Fibroblast of lung (primary cell): ENCODE results near the gene HRG. TPM values are rescaled to one million over a fixed set of nuclear protein-coding genes. Genes with fewer than 3 reads are reported as not detected.

Experiments used
- DNase-seq, 2 donors: peaks; one replicate each; pipeline versions ENCODE4 v3.0.0 to v3.0.0-alpha.2; 2010; ENCODE audit warnings: low read depth in 2 of 2
- H2AFZ ChIP-seq: 2 replicates; pipeline ENCODE4 v1.5.1; 2012; ENCODE audit warnings: low read length, control low read depth, inconsistent platforms
- H3K27ac ChIP-seq: 2 replicates; pipeline ENCODE4 v1.5.1; 2011; ENCODE audit warnings: low read length, control low read depth; ENCODE audit not compliant: insufficient read depth
- H3K27me3 ChIP-seq: 2 replicates; pipeline ENCODE4 v1.5.1; 2011; ENCODE audit warnings: mild to moderate bottlenecking, low read length; ENCODE audit not compliant: control insufficient read depth, insufficient read depth
- H3K36me3 ChIP-seq: 2 replicates; pipeline ENCODE4 v1.5.1; 2011; ENCODE audit warnings: low read length; ENCODE audit not compliant: control insufficient read depth, insufficient read depth
- H3K4me1 ChIP-seq: 2 replicates; pipeline ENCODE4 v1.5.1; 2011; ENCODE audit warnings: low read length; ENCODE audit not compliant: control insufficient read depth, insufficient read depth; ENCODE audit errors: extremely low read depth
- H3K4me2 ChIP-seq: 2 replicates; pipeline ENCODE4 v1.5.1; 2011; ENCODE audit warnings: low read length, control low read depth; ENCODE audit not compliant: insufficient read depth; ENCODE audit errors: extremely low read depth
- H3K4me3 ChIP-seq, 4 experiments: fragments of 200-600 bp in 1 of 4; sonication (generic) in 1 of 4; replicated peaks in 1 of 4; 2 replicates each; pipeline ENCODE4 v1.5.1; 2011 to 2016; ENCODE audit warnings: low read length in 4 of 4, low read depth in 3 of 4, mild to moderate bottlenecking in 3 of 4, control low read depth in 2 of 4, inconsistent platforms in 1 of 4, mixed read lengths in 1 of 4; ENCODE audit not compliant: insufficient read depth in 1 of 4; ENCODE audit errors: control extremely low read depth in 1 of 4
- H3K79me2 ChIP-seq: 2 replicates; pipeline ENCODE4 v1.5.1; 2012; ENCODE audit warnings: mild to moderate bottlenecking, low read length, inconsistent platforms; ENCODE audit not compliant: control insufficient read depth, insufficient read depth
- H3K9ac ChIP-seq: 2 replicates; pipeline ENCODE4 v1.5.1; 2011; ENCODE audit warnings: mild to moderate bottlenecking, low read length, control low read depth; ENCODE audit not compliant: insufficient read depth
- H3K9me3 ChIP-seq: 2 replicates; pipeline ENCODE4 v1.5.1; 2012; ENCODE audit warnings: low read depth, low read length; ENCODE audit not compliant: control insufficient read depth, insufficient read depth
- H4K20me1 ChIP-seq: 2 replicates; pipeline ENCODE4 v1.5.1; 2011; ENCODE audit warnings: low read length; ENCODE audit not compliant: control insufficient read depth, insufficient read depth; ENCODE audit errors: extremely low read depth
- EZH2 ChIP-seq: IDR thresholded peaks from 2 replicates; pipeline ENCODE4 v1.5.1; 2012; ENCODE audit warnings: low read length, control low read depth, mild to moderate bottlenecking; ENCODE audit errors: missing control alignments
- polyA plus RNA-seq, 2 donors: library from polyadenylated mRNA; depleted of rRNA in 1 of 2; stranded (reverse) in 1 of 2; unstranded in 1 of 2; fragments of >200 nt; gene quantifications; 2 replicates each; pipeline ENCODE4 v1.2.1, GENCODE V29; 2011 to 2012; ENCODE audit warnings: missing spikeins in 1 of 2
- total RNA-seq: library from RNA; depleted of rRNA; stranded (reverse); fragments of >200 nt; gene quantifications from 2 replicates; pipeline ENCODE4 v1.2.1, GENCODE V29; 2014
- TF ChIP-seq, protein P1 (sequence below), 2 donors: IDR thresholded peaks in 1 of 2; conservative IDR thresholded peaks in 1 of 2; 1 replicate in 1 of 2; 2 replicates in 1 of 2; pipeline ENCODE4 v1.5.1; 2011 to 2012; ENCODE audit warnings: low read length in 2 of 2, control low read depth in 1 of 2, inconsistent platforms in 1 of 2, low read depth in 1 of 2, mild to moderate bottlenecking in 1 of 2

Gene HRG
- total and polyA plus RNA-seq, 2 donors (not counting 1 experiment from before 2014, with no cell fraction given) = not detected

DNA sequence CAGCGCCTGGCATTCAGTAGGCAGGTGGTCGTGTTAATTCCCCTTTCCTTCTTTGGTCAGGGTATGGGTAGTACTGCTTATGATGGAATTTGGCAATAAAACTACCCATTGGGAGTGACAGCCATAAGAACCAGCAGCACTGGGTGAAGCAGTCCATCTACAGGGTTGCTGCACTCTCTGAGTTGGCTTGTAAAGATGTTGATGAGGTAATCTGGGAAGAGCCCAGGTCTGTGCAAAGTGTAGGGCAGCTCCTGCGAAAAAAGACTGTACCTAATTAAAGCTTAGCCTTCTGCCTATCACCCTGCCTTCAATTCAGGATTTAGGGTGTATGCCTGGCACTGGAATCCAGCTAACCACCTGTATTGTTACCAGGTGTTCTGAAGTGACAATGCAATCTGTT, 30.3 kb upstream of the HRG start:
- Histone ChIP-seq H3K4me3 (no peak overlapping the region), H3K9me3 (no peaks in the 10 kb centered on the region), H3K27me3 (no peaks in the 10 kb centered on the region), H4K20me1 (no peaks in the 10 kb centered on the region), H3K4me2 (no peak overlapping the region), H3K4me1 (no peaks in the 10 kb centered on the region), H3K36me3 (no peaks in the 10 kb centered on the region), H3K27ac (no peak overlapping the region), H2AFZ (no peak overlapping the region), H3K79me2 (no peaks in the 10 kb centered on the region), H3K9ac (no peak overlapping the region)
- TF ChIP-seq EZH2 = no peak
- TF ChIP-seq, protein P1, sequence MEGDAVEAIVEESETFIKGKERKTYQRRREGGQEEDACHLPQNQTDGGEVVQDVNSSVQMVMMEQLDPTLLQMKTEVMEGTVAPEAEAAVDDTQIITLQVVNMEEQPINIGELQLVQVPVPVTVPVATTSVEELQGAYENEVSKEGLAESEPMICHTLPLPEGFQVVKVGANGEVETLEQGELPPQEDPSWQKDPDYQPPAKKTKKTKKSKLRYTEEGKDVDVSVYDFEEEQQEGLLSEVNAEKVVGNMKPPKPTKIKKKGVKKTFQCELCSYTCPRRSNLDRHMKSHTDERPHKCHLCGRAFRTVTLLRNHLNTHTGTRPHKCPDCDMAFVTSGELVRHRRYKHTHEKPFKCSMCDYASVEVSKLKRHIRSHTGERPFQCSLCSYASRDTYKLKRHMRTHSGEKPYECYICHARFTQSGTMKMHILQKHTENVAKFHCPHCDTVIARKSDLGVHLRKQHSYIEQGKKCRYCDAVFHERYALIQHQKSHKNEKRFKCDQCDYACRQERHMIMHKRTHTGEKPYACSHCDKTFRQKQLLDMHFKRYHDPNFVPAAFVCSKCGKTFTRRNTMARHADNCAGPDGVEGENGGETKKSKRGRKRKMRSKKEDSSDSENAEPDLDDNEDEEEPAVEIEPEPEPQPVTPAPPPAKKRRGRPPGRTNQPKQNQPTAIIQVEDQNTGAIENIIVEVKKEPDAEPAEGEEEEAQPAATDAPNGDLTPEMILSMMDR (conservative IDR thresholded peaks at IDR 0.05 in 1 of 2, IDR thresholded peaks at IDR 0.05 in 1 of 2; ENCODE audit: low read depth in 1 of 2, low read length in 2 of 2) = no peak
- no peak for DNase-seq

DNA sequence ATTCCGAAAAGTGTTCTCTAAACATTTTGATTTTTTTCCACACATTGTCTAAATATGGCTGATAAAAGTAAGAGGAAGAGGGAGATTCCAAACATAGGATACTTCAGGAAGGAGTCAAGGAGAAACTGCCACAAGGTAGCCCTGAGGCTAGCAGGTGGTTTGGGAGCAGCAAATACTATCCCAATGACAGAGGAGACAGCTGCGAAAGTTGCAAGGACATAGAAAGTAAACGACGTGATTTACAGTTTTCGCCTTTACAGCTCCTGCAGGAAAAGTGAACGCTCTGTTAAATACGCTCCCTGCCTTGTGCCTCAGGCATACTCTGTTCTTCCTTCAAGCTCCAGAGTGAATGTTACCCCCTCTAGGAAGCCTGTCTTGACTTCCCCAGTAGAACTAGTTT, 29.3 kb upstream of the HRG start:
- H3K4me1 ChIP-seq = no peaks in the 10 kb centered on the region
- no peak overlapping the region for H3K4me2 ChIP-seq
- H3K79me2 ChIP-seq = no peaks in the 10 kb centered on the region
- DNase-seq = no peak
- TF ChIP-seq, protein P1 (conservative IDR thresholded peaks at IDR 0.05 in 1 of 2, IDR thresholded peaks at IDR 0.05 in 1 of 2; ENCODE audit: low read depth in 1 of 2, low read length in 2 of 2) = no peak
- no peak for TF ChIP-seq EZH2
- H3K4me3 ChIP-seq = no peak overlapping the region
- H3K27me3 ChIP-seq = no peaks in the 10 kb centered on the region
- H2AFZ ChIP-seq = no peak overlapping the region
- no peaks in the 10 kb centered on the region for H4K20me1 ChIP-seq
- no peak overlapping the region for H3K27ac ChIP-seq
- no peak overlapping the region for H3K9ac ChIP-seq
- no peaks in the 10 kb centered on the region for H3K36me3 ChIP-seq
- no peaks in the 10 kb centered on the region for H3K9me3 ChIP-seq

DNA sequence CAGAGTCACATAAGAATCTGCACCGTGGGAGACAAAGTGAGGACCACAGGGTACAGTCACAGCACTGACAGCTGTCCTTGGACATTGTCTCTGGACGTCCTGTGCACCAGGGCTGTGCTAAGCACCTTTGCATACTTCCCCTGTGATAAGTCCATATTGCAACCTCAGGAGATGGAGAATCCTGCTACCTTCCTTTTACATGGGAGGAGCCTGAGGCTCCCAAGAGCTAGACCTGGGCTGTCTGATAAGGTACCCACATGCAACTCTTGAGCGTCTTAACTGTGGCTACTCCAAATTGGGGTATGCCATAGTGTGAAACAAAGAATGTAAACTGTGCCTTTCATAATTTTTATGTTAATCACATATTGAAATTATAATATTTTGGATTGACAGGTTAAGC, 28.1 kb upstream of the HRG start:
- Histone ChIP-seq H2AFZ (no peak overlapping the region), H4K20me1 (no peaks in the 10 kb centered on the region), H3K9me3 (no peaks in the 10 kb centered on the region), H3K79me2 (no peaks in the 10 kb centered on the region), H3K4me2 (no peak overlapping the region), H3K27ac (no peak overlapping the region), H3K27me3 (no peaks in the 10 kb centered on the region), H3K9ac (no peak overlapping the region), H3K36me3 (no peaks in the 10 kb centered on the region), H3K4me3 (no peak overlapping the region), H3K4me1 (no peaks in the 10 kb centered on the region)
- TF ChIP-seq, protein P1 (conservative IDR thresholded peaks at IDR 0.05 in 1 of 2, IDR thresholded peaks at IDR 0.05 in 1 of 2; ENCODE audit: low read depth in 1 of 2, low read length in 2 of 2) = no peak
- TF ChIP-seq EZH2 = no peak
- DNase-seq = no peak
